ENCODE measurements around the gene AGBL5. TPM values are rescaled to one million over a fixed set of nuclear protein-coding genes. Genes with fewer than 3 reads are reported as not detected.

The AGBL5 gene
- total and polyA plus RNA-seq, 9 of the 15 experiments (the other 6 are each of a cell fraction or from before 2014, with no cell fraction given): 3.3 to 52.7 (median 26.2) TPM

- TF ChIP-seq, protein P1, sequence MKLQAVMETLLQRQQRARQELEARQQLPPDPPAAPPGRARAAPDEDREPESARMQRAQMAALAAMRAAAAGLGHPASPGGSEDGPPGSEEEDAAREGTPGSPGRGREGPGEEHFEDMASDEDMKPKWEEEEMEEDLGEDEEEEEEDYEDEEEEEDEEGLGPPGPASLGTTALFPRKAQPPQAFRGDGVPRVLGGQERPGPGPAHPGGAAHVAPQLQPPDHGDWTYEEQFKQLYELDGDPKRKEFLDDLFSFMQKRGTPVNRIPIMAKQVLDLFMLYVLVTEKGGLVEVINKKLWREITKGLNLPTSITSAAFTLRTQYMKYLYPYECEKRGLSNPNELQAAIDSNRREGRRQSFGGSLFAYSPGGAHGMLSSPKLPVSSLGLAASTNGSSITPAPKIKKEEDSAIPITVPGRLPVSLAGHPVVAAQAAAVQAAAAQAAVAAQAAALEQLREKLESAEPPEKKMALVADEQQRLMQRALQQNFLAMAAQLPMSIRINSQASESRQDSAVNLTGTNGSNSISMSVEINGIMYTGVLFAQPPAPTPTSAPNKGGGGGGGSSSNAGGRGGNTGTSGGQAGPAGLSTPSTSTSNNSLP (IDR thresholded peaks at IDR 0.05; ENCODE audit: borderline replicate concordance, low read depth, low read length): peak; percentile 55; the same call in 1 of the 2 replicates
- TF ChIP-seq ZNF133 (CRISPR knock-in tag; IDR thresholded peaks at IDR 0.05) (no peak), ZNF277 (CRISPR knock-in tag; IDR thresholded peaks at IDR 0.05; ENCODE audit: borderline replicate concordance) (no peak), TBL1XR1 (IDR thresholded peaks at IDR 0.05; ENCODE audit: low read length in 2 of 2) (peak in 1 of 2 experiments; percentile 86; a peak in 3 of 4 replicates), JUN (IDR thresholded peaks at IDR 0.05; ENCODE audit: borderline replicate concordance, low read depth, low read length) (0 out of 2 replicates have a peak, but pooled peaks have one; percentile 28), JUN (CRISPR knock-in tag; IDR thresholded peaks at IDR 0.05; ENCODE audit: borderline replicate concordance) (no peak), ZNF436 (CRISPR knock-in tag; IDR thresholded peaks at IDR 0.05) (no peak), POLR2H (tag; IDR thresholded peaks at IDR 0.05; ENCODE audit: low read depth) (no peak), ZNF184 (CRISPR knock-in tag; IDR thresholded peaks at IDR 0.05) (no peak), RFX7 (CRISPR knock-in tag; IDR thresholded peaks at IDR 0.05) (no peak), ZBTB40 (IDR thresholded peaks at IDR 0.05) (no peak), ZBTB40 (CRISPR knock-in tag; IDR thresholded peaks at IDR 0.05) (no peak)
- TF ChIP-seq, protein P2, sequence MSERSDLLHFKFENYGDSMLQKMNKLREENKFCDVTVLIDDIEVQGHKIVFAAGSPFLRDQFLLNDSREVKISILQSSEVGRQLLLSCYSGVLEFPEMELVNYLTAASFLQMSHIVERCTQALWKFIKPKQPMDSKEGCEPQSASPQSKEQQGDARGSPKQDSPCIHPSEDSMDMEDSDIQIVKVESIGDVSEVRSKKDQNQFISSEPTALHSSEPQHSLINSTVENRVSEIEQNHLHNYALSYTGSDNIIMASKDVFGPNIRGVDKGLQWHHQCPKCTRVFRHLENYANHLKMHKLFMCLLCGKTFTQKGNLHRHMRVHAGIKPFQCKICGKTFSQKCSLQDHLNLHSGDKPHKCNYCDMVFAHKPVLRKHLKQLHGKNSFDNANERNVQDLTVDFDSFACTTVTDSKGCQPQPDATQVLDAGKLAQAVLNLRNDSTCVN (CRISPR knock-in tag; IDR thresholded peaks at IDR 0.05): no peak
Measured at GRCh38 chr2:27019931-27020855, 31.3 kb upstream of the AGBL5 start (continued).
